Measurements from ENCODE around the gene PIAS1.

DNA sequence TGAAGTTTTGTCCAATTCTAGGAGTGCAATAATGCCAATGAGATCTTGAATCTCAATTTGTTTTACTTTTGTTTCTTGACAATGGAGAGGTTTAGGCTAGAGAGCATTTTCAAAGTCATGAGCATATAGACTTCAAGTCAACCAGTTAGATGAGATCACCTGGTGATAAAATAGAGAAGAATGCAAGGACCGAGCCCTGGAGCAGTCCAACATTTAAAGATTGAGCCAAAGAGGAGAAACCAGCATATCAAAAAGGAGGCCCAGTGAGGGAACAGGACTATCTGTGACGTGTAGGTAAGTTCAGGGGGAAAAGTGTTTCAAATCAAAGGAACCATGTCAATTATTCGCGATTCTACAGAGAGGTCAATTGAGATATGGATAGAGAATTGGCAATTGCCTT, 1.7 kb upstream of the PIAS1 start:
- TF ChIP-seq, protein P1, sequence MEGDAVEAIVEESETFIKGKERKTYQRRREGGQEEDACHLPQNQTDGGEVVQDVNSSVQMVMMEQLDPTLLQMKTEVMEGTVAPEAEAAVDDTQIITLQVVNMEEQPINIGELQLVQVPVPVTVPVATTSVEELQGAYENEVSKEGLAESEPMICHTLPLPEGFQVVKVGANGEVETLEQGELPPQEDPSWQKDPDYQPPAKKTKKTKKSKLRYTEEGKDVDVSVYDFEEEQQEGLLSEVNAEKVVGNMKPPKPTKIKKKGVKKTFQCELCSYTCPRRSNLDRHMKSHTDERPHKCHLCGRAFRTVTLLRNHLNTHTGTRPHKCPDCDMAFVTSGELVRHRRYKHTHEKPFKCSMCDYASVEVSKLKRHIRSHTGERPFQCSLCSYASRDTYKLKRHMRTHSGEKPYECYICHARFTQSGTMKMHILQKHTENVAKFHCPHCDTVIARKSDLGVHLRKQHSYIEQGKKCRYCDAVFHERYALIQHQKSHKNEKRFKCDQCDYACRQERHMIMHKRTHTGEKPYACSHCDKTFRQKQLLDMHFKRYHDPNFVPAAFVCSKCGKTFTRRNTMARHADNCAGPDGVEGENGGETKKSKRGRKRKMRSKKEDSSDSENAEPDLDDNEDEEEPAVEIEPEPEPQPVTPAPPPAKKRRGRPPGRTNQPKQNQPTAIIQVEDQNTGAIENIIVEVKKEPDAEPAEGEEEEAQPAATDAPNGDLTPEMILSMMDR (IDR thresholded peaks at IDR 0.05) = no peak
- no peak for TF ChIP-seq POLR2A (IDR thresholded peaks at IDR 0.05)
